Kidney (tissue), 14 donors: ENCODE data around the gene PTCD1. TPM values are rescaled to one million over a fixed set of nuclear protein-coding genes. Genes with fewer than 3 reads are reported as not detected.

Experiments
- DNase-seq, 5 donors: peaks; one replicate each; pipeline ENCODE4 v3.0.0-alpha.2; 2013 to 2020
- FAIRE-seq: peaks from 2 replicates; lab custom pipeline; 2012; peaks lifted over from hg19 to GRCh38; lab: Jason Lieb, UNC
- H3K27ac ChIP-seq, 2 donors: one replicate each; pipeline ENCODE4 v1.7.0; 2013; ENCODE audit warnings: low read depth in 2 of 2, low read length in 2 of 2, inconsistent platforms in 1 of 2
- H3K27me3 ChIP-seq: one replicate; pipeline ENCODE4 v1.7.1; 2013; ENCODE audit warnings: low read length, inconsistent platforms; ENCODE audit not compliant: control insufficient read depth, insufficient read depth
- H3K36me3 ChIP-seq, 3 donors: one replicate each; pipeline versions ENCODE4 v1.7.0 to v1.7.1; 2013; ENCODE audit warnings: low read length in 3 of 3, control low read depth in 1 of 3, inconsistent platforms in 1 of 3; ENCODE audit not compliant: insufficient read depth in 3 of 3, control insufficient read depth in 2 of 3
- H3K4me1 ChIP-seq, 3 donors: one replicate each; pipeline versions ENCODE4 v1.7.0 to v1.7.1; 2013; ENCODE audit warnings: low read length in 3 of 3, inconsistent platforms in 1 of 3, low read depth in 1 of 3; ENCODE audit not compliant: control insufficient read depth in 2 of 3, insufficient read depth in 2 of 3
- H3K4me3 ChIP-seq, 3 donors: one replicate each; pipeline versions ENCODE4 v1.7.0 to v1.8.1; 2013; ENCODE audit warnings: low read length in 3 of 3, control low read depth in 1 of 3, inconsistent platforms in 1 of 3
- H3K9ac ChIP-seq, 3 donors: one replicate each; pipeline versions ENCODE4 v1.7.0 to v1.7.1; 2013; ENCODE audit warnings: low read length in 3 of 3, control low read depth in 1 of 3, inconsistent platforms in 1 of 3
- H3K9me3 ChIP-seq, 3 donors: one replicate each; pipeline versions ENCODE4 v1.7.0 to v1.7.1; 2013; ENCODE audit warnings: low read length in 3 of 3, control low read depth in 1 of 3, inconsistent platforms in 1 of 3; ENCODE audit not compliant: control insufficient read depth in 2 of 3, insufficient read depth in 1 of 3
- CTCF ChIP-seq: IDR thresholded peaks from 3 replicates; pipeline ENCODE4 v1.5.1; 2012; ENCODE audit warnings: mild to moderate bottlenecking, moderate library complexity, borderline replicate concordance; ENCODE audit not compliant: insufficient read depth; ENCODE audit errors: extremely low read depth
- intact Hi-C: fragments of 100-400 bp; cut with DNase I; formaldehyde crosslinking; loops from one replicate; pipeline ENCODE4 v1.11.1; 2022
- polyA plus RNA-seq: library from polyadenylated mRNA; stranded (reverse); fragments of 350-450 nt; fragmentation: Illumina TruSeq; extraction: RNeasy Lipid Tissue Mini Kit (QIAGEN cat#74804); gene quantifications from one replicate; pipeline ENCODE4 v1.2.3, GENCODE V29; 2014; ENCODE audit warnings: low read depth, low replicate concordance; ENCODE audit not compliant: insufficient read depth
- total RNA-seq: library from RNA; stranded (reverse); fragmentation: NEBNext Ultra II Directional; extraction: Animal tissue kit (Norgen Biotek cat#: 25700); gene quantifications from one replicate; pipeline ENCODE4 v1.2.1, GENCODE V29; 2021
- donor health status: control.
- donor health status: control.
- donor health status: control.
- donor health status: control.
- donor health status: control.
- donor health status: DM: yes; HTN: yes; CAD: no.
- donor health status: Normal renal cell carcinoma (clear cell type).

PTCD1 gene
- total and polyA plus RNA-seq, 2 donors from 2014 or later: 2.9 to 5.4 TPM

- DNase-seq (no peak), FAIRE-seq (no peak)
- H3K27ac ChIP-seq: no peak overlapping the region
- H3K4me1 ChIP-seq: peaks cover 0 to 24% (median 8%) of the 10 kb centered on the region in 3 donors
- intact Hi-C loops: no loop called here
- no peaks in the 10 kb centered on the region for H3K27me3 ChIP-seq
- H3K9ac ChIP-seq: no peak overlapping the region
- H3K4me3 ChIP-seq: no peak overlapping the region
- no peak for TF ChIP-seq CTCF
- peaks cover 5 to 27% (median 22%) of the 10 kb centered on the region in 3 donors for H3K36me3 ChIP-seq
- H3K9me3 ChIP-seq: no peaks in the 10 kb centered on the region
Observed at GRCh38 chr7:99404977-99405320, 33.6 kb downstream of the PTCD1 start.

- no peak overlapping the region for H3K4me3 ChIP-seq
- H3K36me3 ChIP-seq: peaks cover 5 to 33% (median 27%) of the 10 kb centered on the region in 3 donors
- no peak for TF ChIP-seq CTCF
- no peaks in the 10 kb centered on the region for H3K27me3 ChIP-seq
- no peak overlapping the region for H3K9ac ChIP-seq
- no peak overlapping the region for H3K27ac ChIP-seq
- H3K9me3 ChIP-seq: no peaks in the 10 kb centered on the region
- FAIRE-seq (no peak), DNase-seq (no peak)
- peaks cover 0 to 23% (median 8%) of the 10 kb centered on the region in 3 donors for H3K4me1 ChIP-seq
- intact Hi-C loops: no loop called here
Observed at GRCh38 chr7:99404235-99404976, 34.2 kb downstream of the PTCD1 start.

- peaks cover 5 to 39% (median 27%) of the 10 kb centered on the region in 3 donors for H3K36me3 ChIP-seq
Observed at GRCh38 chr7:99403764-99404163, 34.8 kb downstream of the PTCD1 start.

More at GRCh38 chr7:99403764-99404163, 34.8 kb downstream of the PTCD1 start:
- no peaks in the 10 kb centered on the region for H3K9me3 ChIP-seq
- intact Hi-C loops: no loop called here
- peaks cover 0 to 20% (median 8%) of the 10 kb centered on the region in 3 donors for H3K4me1 ChIP-seq
- no peak overlapping the region for H3K9ac ChIP-seq
- FAIRE-seq: no peak
- no peak overlapping the region for H3K27ac ChIP-seq
- DNase-seq: no peak
- no peak for TF ChIP-seq CTCF
- H3K4me3 ChIP-seq: no peak overlapping the region
- H3K27me3 ChIP-seq: no peaks in the 10 kb centered on the region
